NOMO-1 treated with dmso at 0.1 percent for 144 hours (cell line): ENCODE data around the gene HAT1.

Experiments
- DNase-seq: peaks from one replicate; lab custom pipeline; 2025; ENCODE audit not compliant: unreplicated experiment; lab: John Stamatoyannopoulos, UW

The HAT1 gene

DNA sequence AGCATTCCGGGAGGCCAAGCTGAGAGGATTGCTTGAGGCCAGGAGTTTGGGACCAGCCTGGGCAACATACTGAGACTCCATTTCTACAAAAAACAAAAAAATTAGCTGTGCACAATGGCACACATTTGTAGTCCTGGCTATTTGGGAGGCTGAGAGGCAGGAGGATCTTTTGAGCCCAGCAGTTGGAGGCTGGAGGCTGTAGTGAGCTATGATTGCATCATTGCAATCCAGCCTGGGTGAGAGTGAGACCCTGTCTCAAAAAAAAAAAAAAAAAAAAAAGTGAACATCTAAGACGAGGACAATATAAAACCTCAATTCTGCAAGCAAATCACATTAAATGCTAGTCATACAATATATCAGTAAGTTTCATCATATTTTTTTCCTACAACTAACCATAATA lies 2.8 kb upstream of the HAT1 start:
- DNase-seq, result no peak

DNA sequence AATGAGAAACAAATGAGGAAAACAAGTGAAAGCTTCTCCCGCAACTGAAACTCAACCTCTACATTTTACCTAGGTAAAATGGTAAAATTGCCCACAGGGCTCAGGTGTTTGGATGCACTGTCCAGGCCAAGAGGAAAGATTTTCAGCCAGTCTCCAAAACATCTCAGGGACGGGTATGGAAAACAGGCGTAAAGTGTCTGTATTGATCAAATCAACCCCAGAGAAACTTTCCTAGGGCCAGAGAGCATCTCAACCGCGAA lies 361 bp upstream of the HAT1 start:
- DNase-seq, result no peak

DNA sequence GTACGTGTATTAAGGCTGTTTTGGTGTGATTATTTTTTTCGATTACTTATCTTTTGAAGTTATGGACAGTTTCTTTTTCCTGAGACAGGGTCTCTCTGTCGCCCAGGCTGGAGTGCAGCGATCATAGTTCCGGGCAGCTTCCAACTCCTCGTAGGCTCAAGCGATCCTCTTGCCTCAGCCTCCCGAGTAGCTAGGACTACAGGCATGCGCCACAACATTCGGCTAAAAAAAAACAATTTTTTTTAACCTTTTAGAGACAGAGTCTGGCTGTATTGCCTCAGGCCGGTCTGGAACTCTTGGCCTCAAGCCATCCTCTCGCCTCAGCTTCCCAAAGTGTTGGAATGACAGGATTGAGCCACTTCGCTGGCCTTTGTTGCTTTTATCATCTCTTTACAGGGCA lies 945 bp downstream of the HAT1 start:
- DNase-seq, result no peak

DNA sequence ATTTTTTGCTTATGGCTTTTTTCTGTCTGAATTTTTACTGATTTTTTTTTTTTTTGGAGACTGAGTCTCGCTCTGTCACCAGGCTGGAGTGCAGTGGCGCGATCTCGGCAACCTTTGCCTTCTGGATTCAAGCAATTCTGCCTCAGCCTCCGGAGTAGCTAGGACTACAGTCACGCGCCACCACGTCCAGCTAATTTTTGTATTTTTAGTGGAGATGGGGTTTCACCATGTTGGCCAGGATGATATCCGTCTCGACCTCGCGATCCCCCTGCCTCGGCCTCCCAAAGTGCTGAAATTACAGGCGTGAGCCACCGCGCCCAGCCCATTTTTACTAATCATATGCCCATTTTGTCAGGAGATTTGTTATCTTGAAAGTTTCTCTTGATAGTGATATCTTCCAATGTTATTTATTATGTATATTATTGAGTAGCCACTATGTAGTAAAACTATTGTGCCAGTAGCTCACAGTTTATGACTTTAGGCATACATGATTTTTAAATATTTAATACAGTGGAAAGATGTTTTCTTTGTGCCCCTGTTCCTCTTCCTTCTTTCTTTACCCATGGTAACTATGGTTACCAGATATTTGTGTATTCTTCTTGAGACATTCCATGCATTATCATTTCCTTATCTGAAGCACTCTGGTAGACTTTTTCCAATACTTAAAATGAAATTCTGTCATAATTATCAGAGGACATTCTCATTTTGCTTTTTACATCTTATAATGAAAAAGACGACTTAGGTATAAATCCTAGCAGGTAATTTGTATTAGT lies 2.1 kb downstream of the HAT1 start:
- no peak for DNase-seq

DNA sequence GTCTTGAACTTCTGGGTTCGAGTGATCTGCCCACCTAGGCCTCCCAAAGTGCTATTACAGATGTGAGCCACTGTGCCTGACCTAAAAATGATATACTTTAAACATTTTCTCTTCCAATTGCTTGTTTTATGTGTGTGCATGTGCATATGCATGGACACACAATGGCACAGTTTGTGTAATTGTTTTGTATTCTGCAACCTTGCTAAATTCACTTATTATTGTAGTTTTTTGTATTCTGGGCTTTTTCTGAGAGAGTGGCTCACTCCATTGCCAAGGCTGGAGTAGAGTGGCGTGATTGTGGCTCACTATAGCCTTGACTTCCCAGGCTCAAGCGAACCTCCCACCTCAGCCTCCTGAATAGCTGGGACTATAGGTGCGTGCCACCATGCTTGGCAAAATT lies 8.1 kb downstream of the HAT1 start:
- no peak for DNase-seq

DNA sequence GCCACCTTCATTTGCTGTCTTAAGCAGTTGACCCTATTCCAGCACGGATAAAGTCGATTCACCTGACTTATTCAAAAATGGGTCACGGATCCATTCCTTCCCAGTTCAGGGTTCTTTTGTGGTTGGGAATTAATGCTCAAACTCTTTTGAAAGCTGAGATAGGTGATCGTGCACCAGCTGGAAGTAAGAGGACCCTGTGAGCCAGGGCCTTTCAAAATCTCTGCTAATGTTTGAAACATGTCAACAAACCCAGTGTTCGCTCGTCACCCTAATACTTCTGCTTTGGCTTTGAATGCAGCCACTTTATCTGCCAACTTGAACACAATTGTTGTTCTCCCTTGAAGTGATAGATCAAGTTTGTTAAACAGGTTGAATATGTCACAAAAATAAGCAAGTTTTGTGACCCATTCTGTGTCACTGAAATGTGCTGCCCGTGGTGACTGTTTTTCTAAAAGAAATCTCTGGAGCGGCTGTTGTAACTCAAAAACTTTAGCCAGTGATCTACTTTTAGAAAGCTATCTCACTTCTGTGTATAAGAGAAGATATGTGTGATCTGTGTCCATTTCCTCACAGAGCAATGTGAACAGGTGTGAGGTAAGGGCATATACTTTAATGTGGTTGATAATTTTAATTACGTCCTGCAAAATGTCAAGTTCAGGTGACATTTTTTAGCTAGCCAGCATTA lies 16.9 kb downstream of the HAT1 start:
- no peak for DNase-seq

DNA sequence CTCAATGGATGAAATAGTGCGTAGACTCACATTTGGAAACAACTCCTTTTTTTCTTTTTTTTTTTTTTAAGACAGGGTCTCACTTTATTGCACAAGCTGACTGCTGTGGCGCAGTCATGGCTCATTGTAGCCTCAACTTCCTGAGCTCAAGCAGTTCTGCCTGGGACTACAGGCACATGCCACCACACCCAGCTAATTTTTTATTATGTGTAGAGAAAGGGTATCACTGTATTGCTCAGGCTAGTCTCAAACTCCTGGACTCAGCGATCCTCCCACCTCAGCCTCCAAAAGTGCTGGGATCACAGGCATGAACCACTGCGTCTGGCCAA lies 17.4 kb downstream of the HAT1 start:
- peak; percentile 24 for DNase-seq

DNA sequence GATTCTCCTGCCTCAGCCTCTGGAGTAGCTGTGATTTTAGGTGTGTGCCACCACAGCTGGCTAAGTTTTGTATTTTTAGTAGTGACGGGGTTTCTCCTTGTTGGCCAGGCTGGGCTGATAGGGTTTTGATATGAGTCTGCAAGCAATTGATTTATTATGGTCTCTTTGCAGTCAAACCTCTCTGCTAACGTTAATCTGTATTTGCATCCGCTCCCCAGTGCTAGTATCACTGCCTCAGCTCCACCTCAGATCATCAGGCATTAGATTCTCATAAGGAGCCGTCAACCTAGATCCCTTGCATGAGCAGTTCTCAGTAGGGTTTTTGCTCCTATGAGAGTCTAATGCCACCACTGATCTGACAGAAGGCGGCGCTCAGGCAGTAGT lies 19.0 kb downstream of the HAT1 start:
- DNase-seq, result no peak

DNA sequence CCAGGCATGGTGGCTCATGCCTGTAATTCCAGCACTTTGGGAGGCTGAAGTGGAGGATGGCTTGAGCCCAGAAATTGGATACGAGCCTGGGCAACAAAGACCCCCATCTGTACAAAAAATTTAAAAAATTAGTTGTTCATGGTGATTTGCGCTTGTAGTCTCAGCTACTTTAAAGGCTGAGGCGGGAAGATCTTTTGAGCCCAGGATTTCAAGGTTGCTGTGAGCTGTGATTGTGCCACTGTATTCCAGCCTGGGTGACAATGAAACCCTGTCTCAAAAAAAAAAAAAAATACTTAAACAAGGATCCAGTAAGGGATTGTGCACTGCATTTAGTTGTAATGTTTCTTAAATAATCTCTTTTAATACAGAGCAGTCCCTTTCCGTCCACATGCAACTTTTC lies 21.6 kb downstream of the HAT1 start:
- no peak for DNase-seq

DNA sequence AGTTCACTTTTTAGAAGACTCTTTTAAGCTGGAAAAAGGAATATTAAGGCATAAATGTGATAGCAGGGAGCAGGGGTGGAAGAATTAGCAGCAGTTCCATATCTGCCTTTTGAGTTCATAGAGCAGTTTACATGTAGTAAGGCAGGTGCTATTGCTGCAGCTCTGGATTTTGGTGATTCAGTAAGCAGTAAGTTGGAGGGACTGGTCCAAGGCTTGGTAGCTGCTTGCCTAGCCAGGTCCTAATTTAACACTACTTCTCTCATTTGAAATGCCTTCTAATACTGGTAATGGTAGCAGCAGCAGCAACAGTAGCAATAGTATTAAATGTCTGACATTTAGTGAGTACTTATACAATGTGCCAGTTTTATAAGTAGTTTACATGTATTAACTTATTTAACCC lies 30.0 kb downstream of the HAT1 start:
- no peak for DNase-seq

DNA sequence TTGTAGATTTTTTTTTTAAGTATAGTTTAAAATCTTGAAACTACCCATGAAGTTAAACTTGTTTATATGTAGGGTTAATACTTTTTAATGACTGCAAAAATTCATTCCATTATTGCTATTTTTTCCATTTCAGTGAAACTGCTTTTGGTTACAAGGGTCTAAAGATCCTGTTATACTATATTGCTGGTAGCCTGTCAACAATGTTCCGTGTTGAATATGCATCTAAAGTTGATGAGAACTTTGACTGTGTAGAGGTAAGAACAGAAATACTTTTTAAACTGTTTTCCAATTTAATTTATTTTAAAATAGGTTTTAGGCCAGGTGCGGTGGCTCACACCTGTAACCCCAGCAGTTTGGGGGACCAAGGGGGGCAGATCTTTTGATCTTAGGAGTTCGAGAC lies 30.5 kb downstream of the HAT1 start:
- no peak for DNase-seq

DNA sequence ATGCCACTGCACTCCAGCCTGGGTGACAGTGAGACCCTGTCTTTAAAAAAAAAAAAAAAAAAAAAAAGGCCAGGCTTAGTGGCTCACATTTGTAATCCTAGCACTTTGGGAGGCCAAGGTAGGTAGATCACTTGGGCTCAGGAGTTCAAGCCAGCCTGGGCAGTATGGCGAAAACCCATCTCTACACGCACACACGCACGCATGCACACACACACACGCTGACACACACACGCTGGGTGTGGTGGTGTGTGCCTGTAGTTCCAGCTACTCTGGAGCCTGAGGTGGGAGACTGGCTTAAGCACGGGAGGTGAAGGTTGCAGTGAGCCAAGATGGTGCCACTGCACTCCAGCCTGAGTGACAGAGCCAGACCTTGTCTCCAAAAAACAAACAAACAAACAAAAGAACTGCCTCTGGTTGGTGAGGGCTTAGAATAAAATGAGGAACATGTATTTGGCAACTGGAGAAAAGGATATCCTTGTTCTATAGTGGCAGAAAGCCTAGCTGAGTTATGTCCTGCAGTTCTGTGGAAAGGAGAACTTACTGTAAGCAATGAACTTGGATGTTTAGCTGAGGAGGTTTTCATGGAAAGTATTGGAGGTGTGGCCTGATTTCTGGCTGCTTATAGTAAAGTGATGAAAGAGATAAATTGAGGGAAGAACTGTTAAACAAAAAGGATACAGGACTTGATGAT lies 34.0 kb downstream of the HAT1 start:
- peak; percentile 77 for DNase-seq

DNA sequence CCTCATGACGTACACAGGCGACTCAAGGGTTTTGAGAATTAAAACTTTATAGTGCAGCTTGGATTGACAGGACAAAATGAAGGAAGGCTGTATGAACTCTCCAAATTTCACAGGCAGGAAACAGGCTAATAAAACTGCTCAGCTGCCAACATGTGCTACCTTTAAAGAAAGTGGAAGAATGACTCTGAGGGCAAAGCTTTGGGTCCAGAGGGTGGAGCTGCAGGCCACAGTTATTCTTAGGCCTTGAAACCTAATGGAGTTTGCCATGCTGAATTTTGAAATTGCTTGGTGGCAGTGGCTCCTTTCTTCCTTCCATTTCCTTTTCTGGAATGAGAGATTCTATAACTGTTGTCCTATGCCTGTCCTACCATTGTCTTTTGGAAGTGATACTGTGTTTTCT lies 34.8 kb downstream of the HAT1 start:
- DNase-seq, result peak; percentile 7

DNA sequence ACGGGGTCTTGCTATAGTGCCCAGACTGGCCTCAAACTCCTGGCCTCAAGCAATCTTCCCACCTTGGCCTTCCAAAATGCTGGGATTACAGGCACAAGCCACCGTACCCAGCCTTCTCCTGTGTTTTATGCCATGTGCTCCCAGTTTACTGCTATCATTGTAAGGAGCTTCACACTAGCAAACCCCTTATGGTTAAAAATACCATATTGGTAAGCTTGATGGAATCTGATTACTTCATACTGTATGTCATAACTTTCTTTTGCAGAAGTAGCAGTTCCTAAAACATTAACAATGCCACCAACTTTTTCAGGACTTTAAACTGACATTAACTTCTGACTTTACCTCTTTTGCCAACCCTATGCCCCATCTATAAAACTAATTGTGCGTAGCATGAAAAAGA lies 36.2 kb downstream of the HAT1 start:
- DNase-seq, result peak; percentile 42

DNA sequence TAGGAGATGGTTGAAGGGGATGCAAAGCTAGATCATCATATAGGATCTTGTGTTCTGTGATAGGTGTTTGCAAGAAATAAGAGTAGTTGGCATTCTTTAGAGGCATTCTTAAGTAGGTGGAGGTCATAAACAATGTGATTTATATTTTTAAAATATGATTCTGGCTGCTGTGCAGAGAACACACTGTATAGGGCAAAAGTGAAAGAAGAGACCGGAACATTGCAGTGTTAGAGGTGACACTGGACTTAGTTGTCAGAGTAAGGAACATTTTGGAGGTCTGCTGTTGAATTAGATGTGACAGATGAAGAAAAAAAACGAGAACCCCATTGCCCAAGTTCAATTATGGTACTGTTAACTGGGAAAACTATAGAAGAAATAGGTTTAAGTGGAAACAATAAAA lies 37.7 kb downstream of the HAT1 start:
- no peak for DNase-seq

DNA sequence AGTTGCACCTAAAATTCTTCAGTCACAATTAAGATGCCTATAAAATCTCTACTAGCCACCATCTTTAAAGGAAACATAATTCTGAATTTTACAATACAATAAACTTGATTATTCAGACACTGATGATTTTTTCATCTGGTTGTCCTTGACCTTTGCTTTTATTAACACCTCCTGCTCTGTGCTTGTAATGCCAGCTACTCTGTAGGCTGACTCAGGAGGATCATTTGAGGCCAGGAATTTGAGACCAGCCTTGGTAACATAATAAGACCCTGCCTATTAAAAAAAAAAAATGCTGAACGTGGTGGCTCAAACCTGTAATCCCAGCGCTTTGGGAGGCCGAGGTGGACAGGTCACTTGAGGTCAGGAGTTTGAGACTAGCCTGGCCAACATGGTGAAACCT lies 38.3 kb downstream of the HAT1 start:
- DNase-seq, result no peak

DNA sequence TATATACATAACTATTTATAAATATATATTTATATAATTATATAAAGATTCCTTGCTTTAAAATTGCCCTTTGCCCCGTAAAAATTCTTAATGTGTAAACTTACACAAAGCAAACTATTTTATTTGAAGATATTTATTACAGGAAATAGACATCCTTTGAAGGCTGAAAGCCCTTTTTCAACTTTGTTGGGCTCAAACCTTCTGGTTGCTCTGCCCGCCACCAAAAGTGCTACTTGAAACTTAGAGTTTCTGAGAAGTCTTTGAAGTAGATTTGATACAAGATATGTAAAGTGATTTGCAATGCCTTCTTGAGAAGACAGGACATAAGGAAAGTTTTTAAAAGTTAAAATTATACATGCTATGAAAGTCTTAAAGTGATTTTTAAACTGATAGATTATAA lies 40.9 kb downstream of the HAT1 start:
- DNase-seq, result no peak

DNA sequence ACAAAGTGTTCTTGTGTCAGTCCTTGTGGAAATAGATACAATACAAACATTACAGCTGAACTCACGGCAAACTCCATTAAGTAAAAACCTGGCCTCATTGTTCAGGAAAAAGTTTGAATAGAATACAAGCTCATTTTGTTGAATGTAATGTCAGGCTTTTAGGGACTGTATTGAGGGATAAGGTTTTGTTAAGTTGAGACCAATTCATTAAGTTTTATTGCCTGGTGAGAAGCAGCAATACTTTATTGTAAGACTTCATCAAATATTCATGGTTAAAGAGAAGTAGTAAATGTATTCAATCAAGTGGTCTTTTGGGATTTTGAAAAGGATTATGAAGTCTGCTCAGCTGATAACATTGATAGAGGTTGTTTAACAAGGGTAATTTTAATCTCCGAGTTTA lies 42.0 kb downstream of the HAT1 start:
- DNase-seq, result no peak

DNA sequence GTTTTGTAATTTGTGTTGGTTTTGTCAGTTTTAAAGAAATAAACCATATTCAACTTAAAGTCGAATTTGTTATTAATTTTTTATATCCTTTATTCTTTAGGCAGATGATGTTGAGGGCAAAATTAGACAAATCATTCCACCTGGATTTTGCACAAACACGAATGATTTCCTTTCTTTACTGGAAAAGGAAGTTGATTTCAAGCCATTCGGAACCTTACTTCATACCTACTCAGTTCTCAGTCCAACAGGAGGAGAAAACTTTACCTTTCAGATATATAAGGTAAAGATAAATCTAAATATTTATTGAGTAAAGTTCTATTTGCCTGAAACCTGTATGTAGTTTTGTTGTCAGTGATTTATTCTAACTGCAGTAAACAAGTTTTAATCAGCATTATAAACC lies 43.0 kb downstream of the HAT1 start:
- no peak for DNase-seq

DNA sequence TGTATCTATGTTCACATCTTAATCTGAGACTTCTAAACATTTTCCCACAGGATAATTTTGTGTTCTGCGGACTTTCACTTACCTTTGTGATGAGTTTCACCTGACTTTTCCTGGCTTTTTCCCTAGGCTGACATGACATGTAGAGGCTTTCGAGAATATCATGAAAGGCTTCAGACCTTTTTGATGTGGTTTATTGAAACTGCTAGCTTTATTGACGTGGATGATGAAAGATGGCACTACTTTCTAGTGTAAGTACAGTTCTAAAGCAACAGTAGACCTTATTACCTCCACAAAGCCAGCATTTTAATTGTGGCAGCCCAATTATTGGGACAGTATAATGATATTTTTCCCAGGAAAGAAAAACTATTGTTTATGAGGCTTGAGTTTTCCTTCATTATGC lies 43.4 kb downstream of the HAT1 start:
- DNase-seq, result no peak

DNA sequence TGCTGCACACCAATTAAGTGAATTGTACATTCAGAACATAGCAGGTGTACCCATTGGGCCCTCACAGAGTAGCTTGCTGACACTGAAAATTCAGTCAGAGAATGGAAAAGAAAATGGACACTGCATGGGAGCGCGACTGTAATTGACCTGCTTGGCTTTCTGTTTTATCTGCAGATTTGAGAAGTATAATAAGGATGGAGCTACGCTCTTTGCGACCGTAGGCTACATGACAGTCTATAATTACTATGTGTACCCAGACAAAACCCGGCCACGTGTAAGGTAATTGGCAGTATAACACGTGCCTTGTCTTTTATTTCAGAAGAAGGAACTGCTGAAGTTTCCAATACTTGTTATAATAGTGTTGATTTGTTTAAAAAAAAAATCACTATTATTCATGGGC lies 44.0 kb downstream of the HAT1 start:
- no peak for DNase-seq

DNA sequence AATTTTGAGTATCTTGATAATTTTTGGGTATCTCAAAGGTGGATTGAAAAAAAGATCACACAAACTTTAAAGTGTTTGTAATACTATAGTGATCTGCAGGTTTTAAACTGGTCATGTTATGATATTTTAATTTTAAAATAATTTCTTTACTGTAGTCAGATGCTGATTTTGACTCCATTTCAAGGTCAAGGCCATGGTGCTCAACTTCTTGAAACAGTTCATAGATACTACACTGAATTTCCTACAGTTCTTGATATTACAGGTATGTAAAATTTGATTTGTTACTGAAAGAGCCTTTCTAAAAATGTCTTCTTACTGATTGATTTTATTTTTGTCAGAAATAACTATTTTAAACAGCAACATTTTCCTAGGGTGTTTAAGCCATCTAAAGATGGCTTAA lies 44.4 kb downstream of the HAT1 start:
- DNase-seq, result no peak

DNA sequence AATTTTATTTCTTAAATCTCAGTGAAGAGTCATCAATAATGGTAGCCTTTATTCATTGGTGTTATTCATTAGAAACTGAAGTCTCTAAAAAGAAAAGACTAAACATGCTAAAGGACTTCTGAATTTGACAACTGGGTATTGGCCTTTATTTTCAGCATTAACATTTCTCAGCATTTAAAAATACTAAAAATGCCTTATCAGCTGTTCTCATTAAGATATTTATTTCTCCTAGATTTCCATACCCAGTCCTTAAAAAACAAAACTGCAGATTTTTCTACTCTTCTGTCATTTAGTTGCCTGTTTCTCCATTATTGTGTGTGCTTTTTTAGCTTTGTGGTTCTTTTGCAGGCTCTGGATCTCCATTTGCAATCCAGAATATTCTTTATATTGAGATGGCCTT lies 46.2 kb downstream of the HAT1 start:
- no peak for DNase-seq
